Measurements from ENCODE around the gene SORT1. TPM values are rescaled to one million over a fixed set of nuclear protein-coding genes. Genes with fewer than 3 reads are reported as not detected.

The SORT1 gene
- total RNA-seq, 4 donors from 2014 or later: 37.0 to 69.6 (median 44.7) TPM

GRCh38 chr1:109371341-109371739 is 26.4 kb downstream of the SORT1 start:
- no peaks in the 10 kb centered on the region for H3K27me3 ChIP-seq
- H3K36me3 ChIP-seq: peaks cover 0 to 17% (median 0%) of the 10 kb centered on the region in 3 donors
- H3K4me1 ChIP-seq: peaks cover 0 to 53% (median 11%) of the 10 kb centered on the region in 3 donors
- peak overlapping the region; percentile 56 to 86 (median 74) for H3K27ac ChIP-seq
- no peaks in the 10 kb centered on the region for H3K9me3 ChIP-seq
- peak overlapping the region in 1 of 4 donors; percentile 19 for H3K4me3 ChIP-seq
- intact Hi-C loops (cut with DNase I): no loop called here
- DNase-seq: no peak
- WGBS, 2 donors: 32 to 48% methylated on average over 4 of the region's 4 CpGs
- TF ChIP-seq POLR2A (IDR thresholded peaks at IDR 0.05) (no peak), CTCF (IDR thresholded peaks at IDR 0.05) (no peak)

GRCh38 chr1:109370712-109371340 is 26.9 kb downstream of the SORT1 start:
- H3K27me3 ChIP-seq: no peaks in the 10 kb centered on the region
- H3K9me3 ChIP-seq: no peaks in the 10 kb centered on the region
- TF ChIP-seq CTCF (IDR thresholded peaks at IDR 0.05) (no peak), POLR2A (IDR thresholded peaks at IDR 0.05) (no peak)
- H3K4me1 ChIP-seq: peaks cover 0 to 53% (median 11%) of the 10 kb centered on the region in 3 donors
- H3K27ac ChIP-seq: peak overlapping the region; percentile 56 to 86 (median 74)
- intact Hi-C loops (cut with DNase I): no loop called here
- H3K4me3 ChIP-seq: peak overlapping the region in 1 of 4 donors; percentile 19
- H3K36me3 ChIP-seq: peaks cover 0 to 22% (median 0%) of the 10 kb centered on the region in 3 donors
- no peak for DNase-seq
- WGBS, 2 donors: 48 to 51% methylated on average over 7 of the region's 7 CpGs

- peak overlapping the region; percentile 56 to 86 (median 76) for H3K27ac ChIP-seq
- peaks cover 0 to 32% (median 0%) of the 10 kb centered on the region in 3 donors for H3K36me3 ChIP-seq
- intact Hi-C loops (cut with DNase I): no loop called here
- H3K4me1 ChIP-seq: peaks cover 0 to 53% (median 11%) of the 10 kb centered on the region in 3 donors
- no peak overlapping the region for H3K4me3 ChIP-seq
- no peaks in the 10 kb centered on the region for H3K9me3 ChIP-seq
- TF ChIP-seq POLR2A (IDR thresholded peaks at IDR 0.05) (no peak), CTCF (IDR thresholded peaks at IDR 0.05) (no peak)
- no peak for DNase-seq
- H3K27me3 ChIP-seq: no peaks in the 10 kb centered on the region
- 77 to 90% methylated on average over 6 of the region's 6 CpGs for WGBS, 2 donors
Observed at GRCh38 chr1:109369167-109369746, 28.5 kb downstream of the SORT1 start.

- H3K27me3 ChIP-seq: no peaks in the 10 kb centered on the region
- no peak for DNase-seq
- WGBS, 2 donors: 89 to 100% methylated on average over 1 of the region's 1 CpG
- intact Hi-C loops (cut with DNase I): no loop called here
- peaks cover 0 to 32% (median 0%) of the 10 kb centered on the region in 3 donors for H3K36me3 ChIP-seq
- peaks cover 0 to 50% (median 11%) of the 10 kb centered on the region in 3 donors for H3K4me1 ChIP-seq
- no peak for TF ChIP-seq CTCF (IDR thresholded peaks at IDR 0.05)
- no peak for TF ChIP-seq POLR2A (IDR thresholded peaks at IDR 0.05)
- no peak overlapping the region for H3K4me3 ChIP-seq
- H3K27ac ChIP-seq: peak overlapping the region; percentile 49 to 86 (median 76)
- H3K9me3 ChIP-seq: no peaks in the 10 kb centered on the region
Observed at GRCh38 chr1:109368464-109368863, 29.3 kb downstream of the SORT1 start.

GRCh38 chr1:109367626-109368025 is 30.1 kb downstream of the SORT1 start:
- Histone ChIP-seq H3K4me1 (peaks cover 0 to 42% (median 11%) of the 10 kb centered on the region in 3 donors), H3K4me3 (no peak overlapping the region), H3K27ac (peak overlapping the region in 3 of 4 donors; percentile 41 to 86 (median 74)), H3K9me3 (no peaks in the 10 kb centered on the region), H3K27me3 (no peaks in the 10 kb centered on the region), H3K36me3 (peaks cover 0 to 32% (median 0%) of the 10 kb centered on the region in 3 donors)
- 93 to 94% methylated on average over 3 of the region's 3 CpGs for WGBS, 2 donors
- no peak for DNase-seq
- TF ChIP-seq POLR2A (IDR thresholded peaks at IDR 0.05) (no peak), CTCF (IDR thresholded peaks at IDR 0.05) (no peak)
- intact Hi-C loops (cut with DNase I): no loop called here
